IMR-90 (cell line): Measurements from ENCODE around the gene PRLH. TPM values are rescaled to one million over a fixed set of nuclear protein-coding genes. Genes with fewer than 3 reads are reported as not detected.

Experiments used
- ATAC-seq: fragments of 200-7000 bp; cut with Tn5 transposase; 2 replicates; pipeline ENCODE4 v1.9.1; 2020; ENCODE audit warnings: low read depth, mild to moderate bottlenecking, moderate library complexity
- BruUV-seq: library from RNA; stranded (reverse); fragments of 400-500 nt; replicated peaks from 2 replicates; lab custom pipeline; 2021; lab: Mats Ljungman, UMichigan
- CTCF ChIA-PET: fragments of 300-600 bp; formaldehyde crosslinking; extraction: SDS; loops from one replicate; lab custom pipeline; 2021; ENCODE audit warnings: antibody characterized with exemption; lab: Yijun Ruan, JAX
- POLR2A ChIA-PET: fragments of 300-600 bp; sonication (Branson Sonifier 250); formaldehyde crosslinking; loops from one replicate; lab custom pipeline; 2022; ENCODE audit warnings: antibody characterized with exemption; ENCODE audit not compliant: unreplicated experiment; lab: Charles Lee
- DNase-seq: peaks from one replicate; pipeline ENCODE4 v3.0.0; 2013
- H2AFZ ChIP-seq: replicated peaks from 2 replicates; pipeline ENCODE3; 2013; ENCODE audit warnings: low read length, mild to moderate bottlenecking; ENCODE audit not compliant: poor library complexity
- H2AK5ac ChIP-seq: 2 replicates; pipeline ENCODE4 v1.6.1; 2013; ENCODE audit warnings: low read depth, low read length, inconsistent platforms
- H2AK9ac ChIP-seq: replicated peaks from 2 replicates; pipeline ENCODE3; 2013; ENCODE audit warnings: mild to moderate bottlenecking, low read depth, low read length, moderate library complexity; ENCODE audit not compliant: poor library complexity
- H2BK120ac ChIP-seq: 2 replicates; pipeline ENCODE4 v1.6.1; 2013; ENCODE audit warnings: low read depth, low read length, inconsistent platforms
- H2BK15ac ChIP-seq: 3 replicates; pipeline ENCODE4 v1.6.1; 2013; ENCODE audit warnings: low read depth, low read length, inconsistent platforms
- H2BK20ac ChIP-seq: 2 replicates; pipeline ENCODE4 v1.6.1; 2013; ENCODE audit warnings: low read depth, mild to moderate bottlenecking, inconsistent platforms, low read length, moderate library complexity
- H2BK5ac ChIP-seq: 2 replicates; pipeline ENCODE4 v1.6.1; 2013; ENCODE audit warnings: mild to moderate bottlenecking, low read depth, low read length, inconsistent platforms; ENCODE audit not compliant: poor library complexity, severe bottlenecking
- H3K14ac ChIP-seq: replicated peaks from 2 replicates; pipeline ENCODE4 v1.6.1; 2013; ENCODE audit warnings: low read depth, low read length, inconsistent platforms
- H3K18ac ChIP-seq: 2 replicates; pipeline ENCODE4 v1.6.1; 2013; ENCODE audit warnings: low read depth, low read length, control low read depth
- H3K23ac ChIP-seq: 2 replicates; pipeline ENCODE4 v1.6.1; 2013; ENCODE audit warnings: low read depth, low read length, inconsistent platforms
- H3K27ac ChIP-seq: 2 replicates; pipeline ENCODE4 v1.5.1; 2013; ENCODE audit warnings: mild to moderate bottlenecking, control low read depth, low read length; ENCODE audit not compliant: insufficient read depth
- H3K27me3 ChIP-seq: 2 replicates; pipeline ENCODE4 v1.6.1; 2013; ENCODE audit warnings: low read length; ENCODE audit not compliant: control insufficient read depth, insufficient read depth
- H3K36me3 ChIP-seq: 2 replicates; pipeline ENCODE4 v1.6.1; 2013; ENCODE audit warnings: low read length, mixed read lengths; ENCODE audit not compliant: control insufficient read depth, insufficient read depth
- H3K4ac ChIP-seq: 2 replicates; pipeline ENCODE4 v1.6.1; 2013; ENCODE audit warnings: low read depth, low read length, inconsistent platforms
- H3K4me1 ChIP-seq: 2 replicates; pipeline ENCODE4 v1.6.1; 2013; ENCODE audit warnings: low read length, mixed read lengths; ENCODE audit not compliant: control insufficient read depth, insufficient read depth
- H3K4me2 ChIP-seq: 2 replicates; pipeline ENCODE4 v1.6.1; 2013; ENCODE audit warnings: low read depth, mild to moderate bottlenecking, control low read depth, low read length, moderate library complexity
- H3K4me3 ChIP-seq: 2 replicates; pipeline ENCODE4 v1.5.1; 2013; ENCODE audit warnings: low read depth, mild to moderate bottlenecking, control low read depth, low read length, moderate library complexity; ENCODE audit not compliant: insufficient read depth
- H3K56ac ChIP-seq: 2 replicates; pipeline ENCODE4 v1.6.1; 2013; ENCODE audit warnings: low read length, inconsistent platforms; ENCODE audit not compliant: insufficient read depth; ENCODE audit errors: extremely low read depth
- H3K79me1 ChIP-seq, 2 experiments: 2 replicates each; pipeline ENCODE4 v1.6.1; 2013; ENCODE audit warnings: low read length in 2 of 2, inconsistent platforms in 1 of 2, low read depth in 1 of 2
- H3K9ac ChIP-seq: 2 replicates; pipeline ENCODE4 v1.6.1; 2013; ENCODE audit warnings: low read depth, low read length, control low read depth
- H3K9me1 ChIP-seq: 2 replicates; pipeline ENCODE4 v1.6.1; 2013; ENCODE audit warnings: low read length, inconsistent platforms; ENCODE audit not compliant: insufficient read depth
- H3K9me3 ChIP-seq: 2 replicates; pipeline ENCODE4 v1.6.1; 2013; ENCODE audit warnings: low read length; ENCODE audit not compliant: control insufficient read depth, insufficient read depth
- H4K20me1 ChIP-seq: 2 replicates; pipeline ENCODE4 v1.6.1; 2013; ENCODE audit warnings: low read length, inconsistent platforms; ENCODE audit not compliant: insufficient read depth
- H4K5ac ChIP-seq: 2 replicates; pipeline ENCODE4 v1.6.1; 2013; ENCODE audit warnings: mild to moderate bottlenecking, low read depth, low read length, control low read depth
- H4K8ac ChIP-seq, 2 experiments: 2 replicates each; pipeline ENCODE4 v1.6.1; 2013; ENCODE audit warnings: low read depth in 2 of 2, low read length in 2 of 2, control low read depth in 1 of 2, inconsistent platforms in 1 of 2
- H4K91ac ChIP-seq: 2 replicates; pipeline ENCODE4 v1.6.1; 2013; ENCODE audit warnings: low read depth, low read length, inconsistent platforms; ENCODE audit not compliant: insufficient read depth
- CHD1 ChIP-seq: IDR thresholded peaks from 2 replicates; pipeline ENCODE4 v1.6.1; 2012; ENCODE audit warnings: low read depth, low read length, improper control_type of control experiment
- FOS ChIP-seq: fragments of 150-350 bp; IDR thresholded peaks from 2 replicates; pipeline ENCODE4 v1.6.1; 2016; ENCODE audit warnings: low read depth, low read length
- MXI1 ChIP-seq: IDR thresholded peaks from 2 replicates; pipeline ENCODE4 v1.6.1; 2012; ENCODE audit warnings: low read depth, mild to moderate bottlenecking, low read length, moderate library complexity, borderline replicate concordance
- POLR2A ChIP-seq: IDR thresholded peaks from 2 replicates; pipeline ENCODE4 v1.6.1; 2012; ENCODE audit warnings: mild to moderate bottlenecking, low read depth, low read length
- RAD21 ChIP-seq: IDR thresholded peaks from 2 replicates; pipeline ENCODE4 v1.6.1; 2012; ENCODE audit warnings: low read length, improper control_type of control experiment
- WGBS, 2 experiments: methylation state at CpG; one replicate each; pipeline versions ENCODE4 v1.1.5 to v1.1.7; 2013; ENCODE audit warnings: missing lambda C conversion rate in 2 of 2; ENCODE audit not compliant: insufficient read length in 1 of 2; ENCODE audit errors: extremely low coverage in 2 of 2; 5-methylcytosine and 5-hydroxymethylcytosine counted together
- dilution Hi-C: fragments of 300-500 bp; cut with HindIII; formaldehyde crosslinking; loops from one replicate; pipeline ENCODE4 v1.14.3; 2018; ENCODE audit warnings: low sequenced_read_pairs; ENCODE audit not compliant: unreplicated experiment
- in situ Hi-C: fragments of 300-500 bp; cut with MboI; formaldehyde crosslinking; loops from 3 replicates; pipeline ENCODE4 v1.14.3; 2019; ENCODE audit warnings: low sequenced_read_pairs, inconsistent platforms, mixed read lengths
- intact Hi-C: fragments of 100-400 bp; cut with micrococcal nuclease; formaldehyde crosslinking; loops from 2 replicates; pipeline ENCODE4 v1.10.0; 2022
- polyA plus RNA-seq, 3 experiments: library from polyadenylated mRNA; depleted of rRNA; stranded (reverse); fragments of >200 nt; gene quantifications; 2 replicates each; pipeline ENCODE4 v1.2.3, GENCODE V29; 2012; ENCODE audit warnings: low replicate concordance in 1 of 3
- total RNA-seq: library from RNA; depleted of rRNA; stranded (reverse); fragments of >200 nt; gene quantifications from 2 replicates; pipeline ENCODE4 v1.2.3, GENCODE V29; 2012

PRLH gene
- total and polyA plus RNA-seq, 2 of the 4 experiments (the other 2 are of a cell fraction), result not detected

DNA sequence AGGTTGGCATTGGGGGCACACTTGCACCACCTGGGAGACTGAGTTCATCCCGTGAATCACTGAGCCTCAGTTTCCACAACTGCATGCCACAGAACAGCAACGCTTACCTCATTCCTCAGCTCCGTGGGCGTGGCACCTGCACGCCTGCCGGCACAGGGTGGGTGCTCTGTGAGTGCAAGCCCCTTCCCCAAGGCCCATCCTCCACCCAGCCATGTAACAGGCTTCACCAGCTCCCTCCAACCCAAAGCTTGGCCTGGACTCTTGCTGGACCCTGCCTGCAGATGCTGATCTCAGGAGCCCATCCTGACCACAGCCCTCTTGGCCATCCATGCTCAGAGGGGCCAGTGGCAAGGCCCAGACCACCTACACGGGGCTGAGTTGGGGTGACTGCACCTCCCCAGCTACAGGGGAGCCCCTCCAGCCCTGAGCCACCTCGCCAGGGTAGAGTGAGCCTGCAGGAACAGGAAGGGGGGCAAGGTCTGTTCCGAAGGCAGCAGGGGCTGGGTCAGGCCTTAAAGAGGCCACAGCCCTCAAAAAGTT is 1.8 kb downstream of the PRLH start:
- no peak for DNase-seq
- BruUV-seq, result no TSS peak
- H3K18ac ChIP-seq, result no peak overlapping the region
- 0 out of 2 replicates have a peak, but pooled peaks cover 3% of the 10 kb centered on the region for H3K9me1 ChIP-seq
- no peak overlapping the region for H2BK15ac ChIP-seq
- H2AFZ ChIP-seq, result no peak overlapping the region
- no peak overlapping the region for H4K5ac ChIP-seq
- TF ChIP-seq MXI1 (no peak), POLR2A (no peak), FOS (no peak), RAD21 (no peak), CHD1 (no peak)
- peaks cover 7% of the 10 kb centered on the region; the same call in 1 of the 2 replicates for H3K4me1 ChIP-seq
- peaks cover 0 to 8% of the 10 kb centered on the region in 2 experiments; a peak in 1 of 4 replicates for H3K79me1 ChIP-seq
- in situ Hi-C loops (loop anchor here (25.0 kb wide), 2 partner anchors 1056 to 1231 kb away; a partner anchor contains a TSS), intact Hi-C loops (no loop called here), dilution Hi-C loops (no loop called here)
- H3K4me2 ChIP-seq, result no peak overlapping the region
- POLR2A ChIA-PET, result no interaction called here
- no peak overlapping the region for H3K4me3 ChIP-seq
- no peak for ATAC-seq
- no peak overlapping the region for H3K4ac ChIP-seq
- no peaks in the 10 kb centered on the region; the same call in 1 of the 2 replicates for H3K9me3 ChIP-seq
- no peak overlapping the region for H4K8ac ChIP-seq
- no peak overlapping the region for H2BK5ac ChIP-seq
- no peak overlapping the region for H2BK120ac ChIP-seq
- CTCF ChIA-PET, result no interaction called here
- H3K27ac ChIP-seq, result no peak overlapping the region
- H3K14ac ChIP-seq, result no peak overlapping the region
- 64% methylated on average over 3 of the region's 9 CpGs; no CpG with 5 or more reads in 1 of the 2 experiments for WGBS, 2 experiments
- H4K91ac ChIP-seq, result no peak overlapping the region
- H2BK20ac ChIP-seq, result no peak overlapping the region
- no peak overlapping the region for H3K23ac ChIP-seq
- no peak overlapping the region for H3K56ac ChIP-seq
- 0 out of 2 replicates have a peak overlapping the region, but pooled peaks have one; percentile 33 for H2AK5ac ChIP-seq
- H3K36me3 ChIP-seq, result no peaks in the 10 kb centered on the region
- no peaks in the 10 kb centered on the region for H4K20me1 ChIP-seq
- H2AK9ac ChIP-seq, result no peak overlapping the region
- H3K9ac ChIP-seq, result no peak overlapping the region
- peaks cover under 1% of the 10 kb centered on the region; the same call in 1 of the 2 replicates for H3K27me3 ChIP-seq
